ENCODE measurements around the gene ELAVL3.
A peak's percentile ranks its signal among the peaks of the same experiment; 100 is the strongest.
"Not testable (repeated sequence)": the region's sequence is repeated elsewhere in the genome, so short reads cannot be mapped to it uniquely, and the experiment has no call there.

ELAVL3 gene

GRCh38 chr19:11435833-11436313, 45.0 kb downstream of the ELAVL3 start:
- no peak for DNase-seq (ENCODE audit: low read depth in 2 of 2)

- peak; percentile 95 to 98 for DNase-seq (ENCODE audit: low read depth in 2 of 2)
These were observed 45.6 kb downstream of the ELAVL3 start, which contains the start of the genes ODAD3 and PRKCSH for GRCh38 chr19:11435057-11435832. TSS of gene ODAD3 (minus strand) at chr19:11435121. CDS start at chr19:11435016, 105 bp downstream. TSS of gene PRKCSH (plus strand) at chr19:11435635. CDS start at chr19:11436118, 483 bp downstream.

GRCh38 chr19:11434703-11435056, 46.2 kb downstream of the ELAVL3 start:
- no peak for DNase-seq (ENCODE audit: low read depth in 2 of 2)

GRCh38 chr19:11433526-11433925, 47.3 kb downstream of the ELAVL3 start:
- DNase-seq (ENCODE audit: low read depth in 2 of 2) = not testable (repeated sequence)

GRCh38 chr19:11426656-11427055, 54.2 kb downstream of the ELAVL3 start:
- no peak for DNase-seq (ENCODE audit: low read depth in 2 of 2)

GRCh38 chr19:11425719-11426457, 55.0 kb downstream of the ELAVL3 start:
- DNase-seq (ENCODE audit: low read depth in 2 of 2) = no peak

GRCh38 chr19:11423791-11424181, 57.1 kb downstream of the ELAVL3 start:
- no peak for DNase-seq (ENCODE audit: low read depth in 2 of 2)

GRCh38 chr19:11423164-11423790, 57.6 kb downstream of the ELAVL3 start:
- no peak for DNase-seq (ENCODE audit: low read depth in 2 of 2)

- DNase-seq (ENCODE audit: low read depth in 2 of 2) = peak; percentile 24 to 64
These were observed 58.4 kb downstream of the ELAVL3 start for GRCh38 chr19:11422163-11423065.

- no peak for DNase-seq (ENCODE audit: low read depth in 2 of 2)
These were observed 59.3 kb downstream of the ELAVL3 start for GRCh38 chr19:11421371-11422098.

GRCh38 chr19:11420429-11421370, 60.1 kb downstream of the ELAVL3 start:
- DNase-seq (ENCODE audit: low read depth in 2 of 2) = no peak

- no peak for DNase-seq (ENCODE audit: low read depth in 2 of 2)
These were observed 62.0 kb downstream of the ELAVL3 start, which contains the start of gene RGL3 for GRCh38 chr19:11418549-11419506. TSS of gene RGL3 (minus strand) at chr19:11419314. CDS start at chr19:11419278, 36 bp downstream.

GRCh38 chr19:11418094-11418548, 62.7 kb downstream of the ELAVL3 start:
- DNase-seq (ENCODE audit: low read depth in 2 of 2) = no peak

GRCh38 chr19:11416346-11417052, 64.3 kb downstream of the ELAVL3 start:
- DNase-seq (ENCODE audit: low read depth in 2 of 2) = no peak

- DNase-seq (ENCODE audit: low read depth in 2 of 2) = no peak
These were observed 66.3 kb downstream of the ELAVL3 start for GRCh38 chr19:11414544-11414943.

GRCh38 chr19:11410682-11411081, 70.2 kb downstream of the ELAVL3 start:
- DNase-seq (ENCODE audit: low read depth in 2 of 2) = no peak

- DNase-seq (ENCODE audit: low read depth in 2 of 2) = no peak
These were observed 72.3 kb downstream of the ELAVL3 start for GRCh38 chr19:11408591-11408990.
